IMR-90 (cell line): ENCODE measurements around the gene BAD. TPM values are rescaled to one million over a fixed set of nuclear protein-coding genes. Genes with fewer than 3 reads are reported as not detected.
A peak's percentile ranks its signal among the peaks of the same experiment; 100 is the strongest.

Experiments used
- ATAC-seq: fragments of 200-7000 bp; cut with Tn5 transposase; 2 replicates; pipeline ENCODE4 v1.9.1; 2020; ENCODE audit warnings: low read depth, mild to moderate bottlenecking, moderate library complexity
- BruUV-seq: library from RNA; stranded (reverse); fragments of 400-500 nt; replicated peaks from 2 replicates; lab custom pipeline; 2021; lab: Mats Ljungman, UMichigan
- CTCF ChIA-PET: fragments of 300-600 bp; formaldehyde crosslinking; extraction: SDS; loops from one replicate; lab custom pipeline; 2021; ENCODE audit warnings: antibody characterized with exemption; lab: Yijun Ruan, JAX
- POLR2A ChIA-PET: fragments of 300-600 bp; sonication (Branson Sonifier 250); formaldehyde crosslinking; loops from one replicate; lab custom pipeline; 2022; ENCODE audit warnings: antibody characterized with exemption; ENCODE audit not compliant: unreplicated experiment; lab: Charles Lee
- DNase-seq: peaks from one replicate; pipeline ENCODE4 v3.0.0; 2013
- H2AFZ ChIP-seq: replicated peaks from 2 replicates; pipeline ENCODE3; 2013; ENCODE audit warnings: low read length, mild to moderate bottlenecking; ENCODE audit not compliant: poor library complexity
- H2AK5ac ChIP-seq: 2 replicates; pipeline ENCODE4 v1.6.1; 2013; ENCODE audit warnings: low read depth, low read length, inconsistent platforms
- H2AK9ac ChIP-seq: replicated peaks from 2 replicates; pipeline ENCODE3; 2013; ENCODE audit warnings: mild to moderate bottlenecking, low read depth, low read length, moderate library complexity; ENCODE audit not compliant: poor library complexity
- H2BK120ac ChIP-seq: 2 replicates; pipeline ENCODE4 v1.6.1; 2013; ENCODE audit warnings: low read depth, low read length, inconsistent platforms
- H2BK15ac ChIP-seq: 3 replicates; pipeline ENCODE4 v1.6.1; 2013; ENCODE audit warnings: low read depth, low read length, inconsistent platforms
- H2BK20ac ChIP-seq: 2 replicates; pipeline ENCODE4 v1.6.1; 2013; ENCODE audit warnings: low read depth, mild to moderate bottlenecking, inconsistent platforms, low read length, moderate library complexity
- H2BK5ac ChIP-seq: 2 replicates; pipeline ENCODE4 v1.6.1; 2013; ENCODE audit warnings: mild to moderate bottlenecking, low read depth, low read length, inconsistent platforms; ENCODE audit not compliant: poor library complexity, severe bottlenecking
- H3K14ac ChIP-seq: replicated peaks from 2 replicates; pipeline ENCODE4 v1.6.1; 2013; ENCODE audit warnings: low read depth, low read length, inconsistent platforms
- H3K18ac ChIP-seq: 2 replicates; pipeline ENCODE4 v1.6.1; 2013; ENCODE audit warnings: low read depth, low read length, control low read depth
- H3K23ac ChIP-seq: 2 replicates; pipeline ENCODE4 v1.6.1; 2013; ENCODE audit warnings: low read depth, low read length, inconsistent platforms
- H3K27ac ChIP-seq: 2 replicates; pipeline ENCODE4 v1.5.1; 2013; ENCODE audit warnings: mild to moderate bottlenecking, control low read depth, low read length; ENCODE audit not compliant: insufficient read depth
- H3K27me3 ChIP-seq: 2 replicates; pipeline ENCODE4 v1.6.1; 2013; ENCODE audit warnings: low read length; ENCODE audit not compliant: control insufficient read depth, insufficient read depth
- H3K36me3 ChIP-seq: 2 replicates; pipeline ENCODE4 v1.6.1; 2013; ENCODE audit warnings: low read length, mixed read lengths; ENCODE audit not compliant: control insufficient read depth, insufficient read depth
- H3K4ac ChIP-seq: 2 replicates; pipeline ENCODE4 v1.6.1; 2013; ENCODE audit warnings: low read depth, low read length, inconsistent platforms
- H3K4me1 ChIP-seq: 2 replicates; pipeline ENCODE4 v1.6.1; 2013; ENCODE audit warnings: low read length, mixed read lengths; ENCODE audit not compliant: control insufficient read depth, insufficient read depth
- H3K4me2 ChIP-seq: 2 replicates; pipeline ENCODE4 v1.6.1; 2013; ENCODE audit warnings: low read depth, mild to moderate bottlenecking, control low read depth, low read length, moderate library complexity
- H3K4me3 ChIP-seq: 2 replicates; pipeline ENCODE4 v1.5.1; 2013; ENCODE audit warnings: low read depth, mild to moderate bottlenecking, control low read depth, low read length, moderate library complexity; ENCODE audit not compliant: insufficient read depth
- H3K56ac ChIP-seq: 2 replicates; pipeline ENCODE4 v1.6.1; 2013; ENCODE audit warnings: low read length, inconsistent platforms; ENCODE audit not compliant: insufficient read depth; ENCODE audit errors: extremely low read depth
- H3K79me1 ChIP-seq, 2 experiments: 2 replicates each; pipeline ENCODE4 v1.6.1; 2013; ENCODE audit warnings: low read length in 2 of 2, inconsistent platforms in 1 of 2, low read depth in 1 of 2
- H3K9ac ChIP-seq: 2 replicates; pipeline ENCODE4 v1.6.1; 2013; ENCODE audit warnings: low read depth, low read length, control low read depth
- H3K9me1 ChIP-seq: 2 replicates; pipeline ENCODE4 v1.6.1; 2013; ENCODE audit warnings: low read length, inconsistent platforms; ENCODE audit not compliant: insufficient read depth
- H3K9me3 ChIP-seq: 2 replicates; pipeline ENCODE4 v1.6.1; 2013; ENCODE audit warnings: low read length; ENCODE audit not compliant: control insufficient read depth, insufficient read depth
- H4K20me1 ChIP-seq: 2 replicates; pipeline ENCODE4 v1.6.1; 2013; ENCODE audit warnings: low read length, inconsistent platforms; ENCODE audit not compliant: insufficient read depth
- H4K5ac ChIP-seq: 2 replicates; pipeline ENCODE4 v1.6.1; 2013; ENCODE audit warnings: mild to moderate bottlenecking, low read depth, low read length, control low read depth
- H4K8ac ChIP-seq, 2 experiments: 2 replicates each; pipeline ENCODE4 v1.6.1; 2013; ENCODE audit warnings: low read depth in 2 of 2, low read length in 2 of 2, control low read depth in 1 of 2, inconsistent platforms in 1 of 2
- H4K91ac ChIP-seq: 2 replicates; pipeline ENCODE4 v1.6.1; 2013; ENCODE audit warnings: low read depth, low read length, inconsistent platforms; ENCODE audit not compliant: insufficient read depth
- NFE2L2 ChIP-seq: fragments of 150-350 bp; IDR thresholded peaks from 2 replicates; pipeline ENCODE4 v1.6.1; 2016; ENCODE audit warnings: low read depth, mild to moderate bottlenecking, low read length
- POLR2A ChIP-seq: IDR thresholded peaks from 2 replicates; pipeline ENCODE4 v1.6.1; 2012; ENCODE audit warnings: mild to moderate bottlenecking, low read depth, low read length
- RFX5 ChIP-seq: IDR thresholded peaks from 2 replicates; pipeline ENCODE4 v1.8.0; 2012; ENCODE audit warnings: low read depth, mild to moderate bottlenecking, low read length, moderate library complexity
- WGBS, 2 experiments: methylation state at CpG; one replicate each; pipeline versions ENCODE4 v1.1.5 to v1.1.7; 2013; ENCODE audit warnings: missing lambda C conversion rate in 2 of 2; ENCODE audit not compliant: insufficient read length in 1 of 2; ENCODE audit errors: extremely low coverage in 2 of 2; 5-methylcytosine and 5-hydroxymethylcytosine counted together
- dilution Hi-C: fragments of 300-500 bp; cut with HindIII; formaldehyde crosslinking; loops from one replicate; pipeline ENCODE4 v1.14.3; 2018; ENCODE audit warnings: low sequenced_read_pairs; ENCODE audit not compliant: unreplicated experiment
- in situ Hi-C: fragments of 300-500 bp; cut with MboI; formaldehyde crosslinking; loops from 3 replicates; pipeline ENCODE4 v1.14.3; 2019; ENCODE audit warnings: low sequenced_read_pairs, inconsistent platforms, mixed read lengths
- intact Hi-C: fragments of 100-400 bp; cut with micrococcal nuclease; formaldehyde crosslinking; loops from 2 replicates; pipeline ENCODE4 v1.10.0; 2022
- polyA plus RNA-seq, 3 experiments: library from polyadenylated mRNA; depleted of rRNA; stranded (reverse); fragments of >200 nt; gene quantifications; 2 replicates each; pipeline ENCODE4 v1.2.3, GENCODE V29; 2012; ENCODE audit warnings: low replicate concordance in 1 of 3
- total RNA-seq: library from RNA; depleted of rRNA; stranded (reverse); fragments of >200 nt; gene quantifications from 2 replicates; pipeline ENCODE4 v1.2.3, GENCODE V29; 2012

BAD gene
- total and polyA plus RNA-seq, 2 of the 4 experiments (the other 2 are of a cell fraction) = 30.3 to 68.0 TPM

- no peak overlapping the region for H3K4me3 ChIP-seq
- no peak overlapping the region for H3K27ac ChIP-seq
- peaks cover 22% of the 10 kb centered on the region for H4K20me1 ChIP-seq
- H2BK120ac ChIP-seq = no peak overlapping the region
- no peak overlapping the region for H2BK20ac ChIP-seq
- no peak overlapping the region for H3K9ac ChIP-seq
- H2AK9ac ChIP-seq = peak overlapping the region; percentile 83
- intact Hi-C loops = no loop called here
- DNase-seq (no peak), ATAC-seq (no peak)
- no peaks in the 10 kb centered on the region for H3K9me3 ChIP-seq
- no peak overlapping the region for H3K18ac ChIP-seq
- no peak overlapping the region for H2BK15ac ChIP-seq
- no peak overlapping the region for H4K5ac ChIP-seq
- H4K91ac ChIP-seq = no peak overlapping the region
- H3K4me2 ChIP-seq = no peak overlapping the region
- no peaks in the 10 kb centered on the region for H3K9me1 ChIP-seq
- no peak overlapping the region for H3K4ac ChIP-seq
- no peak overlapping the region for H2BK5ac ChIP-seq
- peaks cover 6% of the 10 kb centered on the region for H3K36me3 ChIP-seq
- dilution Hi-C loops = no loop called here
- TF ChIP-seq RFX5 (no peak), POLR2A (no peak), NFE2L2 (no peak)
- peaks cover 13% of the 10 kb centered on the region for H3K4me1 ChIP-seq
- no peak overlapping the region for H3K56ac ChIP-seq
- no peak overlapping the region for H2AFZ ChIP-seq
- H3K79me1 ChIP-seq = peaks cover 8 to 36% of the 10 kb centered on the region in 2 experiments
- H2AK5ac ChIP-seq = peak overlapping the region; percentile 77
- no CpG with 5 or more reads among the region's 7 CpGs for WGBS, 2 experiments
- H3K14ac ChIP-seq = no peak overlapping the region
- no TSS peak for BruUV-seq
- ChIA-PET POLR2A (no interaction called here), CTCF (no interaction called here)
- H3K23ac ChIP-seq = no peak overlapping the region
- H4K8ac ChIP-seq = no peak overlapping the region
- in situ Hi-C loops = no loop called here
- no peaks in the 10 kb centered on the region for H3K27me3 ChIP-seq
Measured at GRCh38 chr11:64248578-64248977, 35.9 kb downstream of the BAD start.
